Caco-2 (cell line): ENCODE measurements around the gene SPATA18. TPM values are rescaled to one million over a fixed set of nuclear protein-coding genes. Genes with fewer than 3 reads are reported as not detected.

Experiments used
- BruUV-seq: library from RNA; stranded (reverse); fragments of 400-500 nt; replicated peaks from 2 replicates; lab custom pipeline; 2021; lab: Mats Ljungman, UMichigan
- CTCF ChIA-PET: fragments of 300-600 bp; sonication (Branson Sonifier 250); formaldehyde crosslinking; loops from one replicate; lab custom pipeline; 2022; ENCODE audit warnings: antibody characterized with exemption; lab: Charles Lee
- POLR2A ChIA-PET: fragments of 300-600 bp; sonication (Branson Sonifier 250); formaldehyde crosslinking; loops from one replicate; lab custom pipeline; 2022; ENCODE audit warnings: antibody characterized with exemption; lab: Charles Lee
- DNase-seq, 2 experiments: peaks; one replicate each; pipeline versions ENCODE4 v3.0.0 to v3.0.0-alpha.2; 2020 to 2022
- H3K27me3 ChIP-seq: replicated peaks from 2 replicates; pipeline ENCODE4 v1.6.0; 2011; ENCODE audit warnings: low read length; ENCODE audit not compliant: control insufficient read depth, insufficient read depth
- H3K36me3 ChIP-seq: 2 replicates; pipeline ENCODE4 v1.5.1; 2011; ENCODE audit warnings: low read length; ENCODE audit not compliant: control insufficient read depth, insufficient read depth
- H3K4me1 ChIP-seq: fragments of 250-450 bp; sonication (Bioruptor Pico); 2 replicates; pipeline ENCODE4 v1.5.1; 2020; ENCODE audit warnings: mild to moderate bottlenecking
- H3K4me3 ChIP-seq: 2 replicates; pipeline ENCODE4 v1.5.1; 2011; ENCODE audit warnings: low read depth, mild to moderate bottlenecking, control low read depth, low read length
- H3K9me3 ChIP-seq: fragments of 250-450 bp; sonication (Bioruptor Pico); 2 replicates; pipeline ENCODE4 v1.5.1; 2020; ENCODE audit warnings: mild to moderate bottlenecking, moderate library complexity
- H3K27ac Mint-ChIP-seq: one replicate; pipeline ENCODE4 v1.8.0; 2022; ENCODE audit warnings: mixed read lengths; ENCODE audit not compliant: unreplicated experiment
- H3K27me3 Mint-ChIP-seq: one replicate; pipeline ENCODE4 v1.8.0; 2022; ENCODE audit warnings: mixed read lengths; ENCODE audit not compliant: insufficient read depth, unreplicated experiment
- H3K36me3 Mint-ChIP-seq: one replicate; pipeline ENCODE4 v1.8.0; 2022; ENCODE audit warnings: mild to moderate bottlenecking, mixed read lengths; ENCODE audit not compliant: insufficient read depth, unreplicated experiment
- H3K4me1 Mint-ChIP-seq: one replicate; pipeline ENCODE4 v1.8.0; 2022; ENCODE audit warnings: low read depth, mixed read lengths; ENCODE audit not compliant: unreplicated experiment
- H3K4me3 Mint-ChIP-seq: one replicate; pipeline ENCODE4 v1.8.0; 2022; ENCODE audit warnings: mild to moderate bottlenecking, moderate library complexity, mixed read lengths; ENCODE audit not compliant: unreplicated experiment
- H3K9me3 Mint-ChIP-seq: one replicate; pipeline ENCODE4 v1.8.0; 2022; ENCODE audit warnings: mixed read lengths; ENCODE audit not compliant: unreplicated experiment
- intact Hi-C: fragments of 100-400 bp; cut with micrococcal nuclease; formaldehyde crosslinking; loops from one replicate; pipeline ENCODE4 v1.10.0; 2022; ENCODE audit not compliant: unreplicated experiment
- total RNA-seq: library from RNA; stranded (reverse); gene quantifications from 2 replicates; pipeline ENCODE4 v1.2.3, GENCODE V29; 2022
- TF ChIP-seq, protein P1 (sequence below), 2 experiments: fragments of 200-600 bp in 1 of 2; IDR thresholded peaks; 1 replicate in 1 of 2; 2 replicates in 1 of 2; pipeline versions ENCODE4 v1.5.1 to v1.8.0; 2011 to 2022; ENCODE audit warnings: antibody characterized with exemption in 1 of 2, control low read depth in 1 of 2, inconsistent platforms in 1 of 2, low read depth in 1 of 2, low read length in 1 of 2, mild to moderate bottlenecking in 1 of 2, moderate library complexity in 1 of 2; ENCODE audit not compliant: insufficient read depth in 1 of 2, severe bottlenecking in 1 of 2, unreplicated experiment in 1 of 2

SPATA18 gene
- total RNA-seq, 1 experiment from 2014 or later = not detected

DNA sequence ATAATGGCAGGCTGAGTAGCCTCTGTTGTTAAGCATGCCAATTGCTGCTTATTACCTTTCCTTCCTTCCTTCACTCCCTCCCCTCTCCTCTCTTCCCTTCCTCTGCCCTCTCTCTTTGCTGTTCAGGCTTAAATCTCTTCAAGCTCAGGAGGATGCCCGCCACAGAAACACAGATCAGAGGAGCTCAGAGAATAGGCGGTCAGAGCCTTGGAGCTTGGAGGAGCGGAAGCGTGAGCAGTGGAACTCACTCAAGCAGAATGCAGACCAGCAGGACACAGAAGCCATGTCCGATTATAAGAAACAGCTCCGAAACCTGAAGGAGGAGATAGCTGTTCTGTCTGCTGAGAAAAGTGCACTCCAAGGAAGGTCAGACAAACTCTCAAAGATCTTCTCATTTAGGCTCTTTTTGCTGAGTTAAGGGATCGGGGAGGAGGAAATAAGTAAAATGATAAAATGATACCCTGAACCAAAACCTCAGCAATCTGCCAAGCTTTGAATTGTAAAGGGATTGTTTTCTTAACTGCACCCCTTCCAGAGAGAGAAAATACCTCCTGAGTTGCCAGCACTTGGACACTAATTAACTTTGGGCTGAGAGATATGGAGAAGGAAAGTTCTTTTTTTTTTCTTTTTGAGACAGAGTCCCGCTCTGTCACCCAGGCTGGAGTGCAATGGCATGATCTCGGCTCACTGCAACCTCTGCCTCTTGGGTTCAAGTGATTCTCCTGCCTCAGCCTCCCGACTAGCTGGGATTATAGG, 20.9 kb downstream of the SPATA18 start:
- BruUV-seq = no TSS peak
- ChIA-PET CTCF (no interaction called here), POLR2A (no interaction called here)
- Mint-ChIP-seq H3K27ac (no peak overlapping the region), H3K27me3 (peaks cover 34% of the 10 kb centered on the region), H3K4me3 (no peak overlapping the region), H3K9me3 (no peaks in the 10 kb centered on the region), H3K36me3 (no peaks in the 10 kb centered on the region), H3K4me1 (no peaks in the 10 kb centered on the region)
- intact Hi-C loops = no loop called here
- TF ChIP-seq, protein P1, sequence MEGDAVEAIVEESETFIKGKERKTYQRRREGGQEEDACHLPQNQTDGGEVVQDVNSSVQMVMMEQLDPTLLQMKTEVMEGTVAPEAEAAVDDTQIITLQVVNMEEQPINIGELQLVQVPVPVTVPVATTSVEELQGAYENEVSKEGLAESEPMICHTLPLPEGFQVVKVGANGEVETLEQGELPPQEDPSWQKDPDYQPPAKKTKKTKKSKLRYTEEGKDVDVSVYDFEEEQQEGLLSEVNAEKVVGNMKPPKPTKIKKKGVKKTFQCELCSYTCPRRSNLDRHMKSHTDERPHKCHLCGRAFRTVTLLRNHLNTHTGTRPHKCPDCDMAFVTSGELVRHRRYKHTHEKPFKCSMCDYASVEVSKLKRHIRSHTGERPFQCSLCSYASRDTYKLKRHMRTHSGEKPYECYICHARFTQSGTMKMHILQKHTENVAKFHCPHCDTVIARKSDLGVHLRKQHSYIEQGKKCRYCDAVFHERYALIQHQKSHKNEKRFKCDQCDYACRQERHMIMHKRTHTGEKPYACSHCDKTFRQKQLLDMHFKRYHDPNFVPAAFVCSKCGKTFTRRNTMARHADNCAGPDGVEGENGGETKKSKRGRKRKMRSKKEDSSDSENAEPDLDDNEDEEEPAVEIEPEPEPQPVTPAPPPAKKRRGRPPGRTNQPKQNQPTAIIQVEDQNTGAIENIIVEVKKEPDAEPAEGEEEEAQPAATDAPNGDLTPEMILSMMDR (IDR thresholded peaks at IDR 0.05; ENCODE audit: insufficient read depth in 1 of 2, low read depth in 1 of 2, low read length in 1 of 2, severe bottlenecking in 1 of 2, unreplicated experiment in 1 of 2) = no peak
- H3K4me3 ChIP-seq = no peak overlapping the region
- H3K27me3 ChIP-seq = no peaks in the 10 kb centered on the region
- no peaks in the 10 kb centered on the region for H3K4me1 ChIP-seq
- H3K36me3 ChIP-seq = no peaks in the 10 kb centered on the region
- H3K9me3 ChIP-seq = no peaks in the 10 kb centered on the region
- no peak for DNase-seq

DNA sequence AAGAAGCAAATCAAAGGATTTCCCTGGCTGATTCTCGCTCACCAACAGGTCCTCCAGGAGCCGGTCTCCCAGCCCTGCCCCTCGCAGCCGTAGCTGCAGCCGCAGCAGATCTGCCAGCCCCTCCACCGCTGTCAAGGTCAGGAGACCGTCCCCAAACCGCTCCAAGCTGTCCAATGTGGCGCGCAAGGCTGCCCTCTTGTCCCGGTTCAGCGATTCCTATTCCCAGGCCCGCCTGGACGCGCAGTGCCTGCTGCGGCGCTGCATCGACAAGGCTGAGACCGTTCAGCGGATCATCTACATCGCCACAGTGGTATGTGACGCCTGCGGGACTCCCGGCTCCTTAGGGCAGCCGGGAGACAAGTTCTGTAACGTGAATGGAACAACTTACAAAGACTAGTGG, 25.6 kb downstream of the SPATA18 start:
- Histone ChIP-seq H3K9me3 (no peaks in the 10 kb centered on the region), H3K4me1 (no peaks in the 10 kb centered on the region), H3K4me3 (no peak overlapping the region), H3K36me3 (no peaks in the 10 kb centered on the region), H3K27me3 (no peaks in the 10 kb centered on the region)
- intact Hi-C loops = no loop called here
- BruUV-seq = no TSS peak
- DNase-seq = no peak
- TF ChIP-seq, protein P1 (IDR thresholded peaks at IDR 0.05; ENCODE audit: insufficient read depth in 1 of 2, low read depth in 1 of 2, low read length in 1 of 2, severe bottlenecking in 1 of 2, unreplicated experiment in 1 of 2) = no peak
- H3K4me1 Mint-ChIP-seq = no peaks in the 10 kb centered on the region
- CTCF ChIA-PET = no interaction called here
- POLR2A ChIA-PET = no interaction called here
- no peaks in the 10 kb centered on the region for H3K36me3 Mint-ChIP-seq
- no peak overlapping the region for H3K4me3 Mint-ChIP-seq
- no peak overlapping the region for H3K27ac Mint-ChIP-seq
- H3K9me3 Mint-ChIP-seq = no peaks in the 10 kb centered on the region
- H3K27me3 Mint-ChIP-seq = peaks cover 27% of the 10 kb centered on the region

DNA sequence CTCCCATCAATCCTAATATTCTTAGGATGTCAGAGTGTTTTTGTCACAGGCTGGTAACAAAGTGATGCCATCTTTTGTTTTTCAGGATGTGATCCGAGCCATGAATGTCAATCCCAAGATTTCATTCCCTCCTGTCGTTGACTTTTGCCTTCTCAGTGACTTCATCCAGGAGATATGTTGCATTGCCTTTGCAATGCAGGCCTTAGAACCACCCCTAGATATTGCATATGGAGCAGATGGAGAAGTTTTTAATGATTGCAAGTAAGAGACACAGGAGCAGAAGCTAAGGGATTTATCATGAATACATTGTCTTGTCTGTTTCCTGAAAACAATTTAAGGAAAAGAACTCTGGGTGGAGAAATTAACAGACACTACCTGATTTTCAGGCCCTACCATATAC, 28.6 kb downstream of the SPATA18 start:
- Mint-ChIP-seq H3K27ac (no peak overlapping the region), H3K27me3 (peaks cover 34% of the 10 kb centered on the region), H3K36me3 (no peaks in the 10 kb centered on the region), H3K9me3 (no peaks in the 10 kb centered on the region), H3K4me3 (no peak overlapping the region), H3K4me1 (no peaks in the 10 kb centered on the region)
- Histone ChIP-seq H3K4me3 (no peak overlapping the region), H3K4me1 (no peaks in the 10 kb centered on the region), H3K36me3 (no peaks in the 10 kb centered on the region), H3K9me3 (no peaks in the 10 kb centered on the region), H3K27me3 (no peaks in the 10 kb centered on the region)
- ChIA-PET CTCF (no interaction called here), POLR2A (no interaction called here)
- BruUV-seq = no TSS peak
- DNase-seq = no peak
- intact Hi-C loops = no loop called here
- TF ChIP-seq, protein P1 (IDR thresholded peaks at IDR 0.05; ENCODE audit: insufficient read depth in 1 of 2, low read depth in 1 of 2, low read length in 1 of 2, severe bottlenecking in 1 of 2, unreplicated experiment in 1 of 2) = no peak
